Esophagus muscularis mucosa (tissue), 4 donors: ENCODE measurements around the gene RNF13. TPM values are rescaled to one million over a fixed set of nuclear protein-coding genes. Genes with fewer than 3 reads are reported as not detected.

ENCODE experiments used
- DNase-seq: peaks from one replicate; pipeline ENCODE4 v3.0.0-alpha.2; 2017; ENCODE audit errors: extremely low spot score
- H3K27ac ChIP-seq, 4 donors: fragments of 200-600 bp; sonication (generic); replicated peaks in 1 of 4; 1 replicate in 3 of 4; 2 replicates in 1 of 4; pipeline ENCODE4 v1.5.1; 2016 to 2019; ENCODE audit warnings: mild to moderate bottlenecking in 1 of 4
- H3K27me3 ChIP-seq, 4 donors: fragments of 200-600 bp; sonication (generic); one replicate each; pipeline versions ENCODE4 v1.5.1 to v1.6.0; 2016 to 2019
- H3K36me3 ChIP-seq, 4 donors: fragments of 200-600 bp; sonication (generic); one replicate each; pipeline ENCODE4 v1.5.1; 2016 to 2019
- H3K4me1 ChIP-seq, 4 donors: fragments of 200-600 bp; sonication (generic); one replicate each; pipeline ENCODE4 v1.5.1; 2016 to 2019
- H3K4me3 ChIP-seq, 4 donors: fragments of 200-600 bp; sonication (generic); 1 replicate in 2 of 4; 2 replicates in 2 of 4; pipeline ENCODE4 v1.5.1; 2016 to 2019; ENCODE audit warnings: mild to moderate bottlenecking in 4 of 4, moderate library complexity in 1 of 4
- H3K9me3 ChIP-seq, 4 donors: fragments of 200-600 bp; sonication (generic); 1 replicate in 3 of 4; 2 replicates in 1 of 4; pipeline ENCODE4 v1.5.1; 2016 to 2019
- EP300 ChIP-seq: sonication (generic); formaldehyde crosslinking; IDR thresholded peaks from one replicate; pipeline ENCODE4 v1.6.1; 2017; ENCODE audit warnings: antibody characterized with exemption
- POLR2A ChIP-seq: fragments of 450-650 bp; IDR thresholded peaks from one replicate; pipeline ENCODE4 v1.6.1; 2017; ENCODE audit warnings: antibody characterized with exemption, moderate library complexity, mild to moderate bottlenecking, low read depth
- POLR2AphosphoS5 ChIP-seq, 2 donors: sonication (generic); formaldehyde crosslinking; IDR thresholded peaks; one replicate each; pipeline ENCODE4 v1.6.1; 2017; ENCODE audit warnings: antibody characterized with exemption in 2 of 2
- WGBS: methylation state at CpG from one replicate; pipeline ENCODE4 v1.1.5; 2018; 5-methylcytosine and 5-hydroxymethylcytosine counted together
- intact Hi-C: fragments of 100-400 bp; cut with DNase I; formaldehyde crosslinking; loops from one replicate; pipeline ENCODE4 v1.15.1; 2023
- total RNA-seq, 4 donors: library from RNA; depleted of rRNA; stranded (reverse); fragments of >200 nt; gene quantifications; one replicate each; pipeline versions ENCODE4 v1.1.0 to v1.2.1, GENCODE V29; 2016
- TF ChIP-seq, protein P1 (sequence below), 3 experiments: fragments of 200-600 bp in 2 of 3; fragments of 450-650 bp in 1 of 3; sonication (generic) in 2 of 3; IDR thresholded peaks; one replicate each; pipeline ENCODE4 v1.5.1; 2017 to 2019; ENCODE audit warnings: antibody characterized with exemption in 3 of 3, mild to moderate bottlenecking in 2 of 3, moderate library complexity in 1 of 3

The RNF13 gene
- total RNA-seq, 4 donors from 2014 or later, result 52.9 to 95.1 (median 78.2) TPM

GRCh38 chr3:149776170-149776569, 36.8 kb upstream of the RNF13 start:
- no peak for DNase-seq
- intact Hi-C loops, result no loop called here

DNA sequence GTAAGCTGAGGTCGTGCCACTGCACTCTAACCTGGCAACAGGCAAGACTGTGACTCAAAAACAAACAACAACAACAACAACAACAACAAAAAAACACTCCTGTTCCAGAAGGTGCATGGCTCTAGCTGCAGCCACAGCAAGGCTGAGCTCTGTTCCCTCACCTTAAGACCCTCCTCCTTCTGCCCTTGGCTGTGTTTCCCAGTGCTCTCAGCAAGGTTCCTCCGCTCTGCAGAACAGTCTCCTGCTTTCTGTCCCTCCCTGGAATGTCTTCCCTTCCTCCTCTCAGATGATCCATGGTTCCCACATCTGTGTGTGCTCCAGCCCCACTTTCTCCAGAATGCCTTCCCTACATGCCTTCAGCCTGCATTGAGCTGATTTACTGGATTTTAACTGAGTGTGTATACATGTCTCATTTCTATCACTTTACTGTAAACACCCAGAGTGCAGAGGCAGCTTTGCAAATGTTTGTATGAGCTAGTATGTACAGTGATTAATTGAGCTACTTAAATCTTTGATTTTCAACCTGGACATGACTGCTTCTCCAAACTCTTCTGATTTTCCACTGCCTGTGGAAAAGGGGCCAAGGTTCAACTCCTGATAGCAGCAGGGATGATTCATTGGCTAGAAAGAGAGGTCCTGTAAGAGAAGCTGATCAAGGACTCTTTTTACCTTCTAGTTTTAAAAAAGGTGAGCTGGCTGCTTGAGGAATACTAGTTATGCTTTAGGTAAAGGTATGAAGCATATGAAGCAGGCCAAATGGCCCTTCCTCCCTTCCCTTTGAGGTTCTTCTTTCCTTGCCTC, 35.4 kb upstream of the RNF13 start:
- TF ChIP-seq POLR2A (no peak), POLR2AphosphoS5 (IDR thresholded peaks at IDR 0.05) (no peak), EP300 (no peak)
- TF ChIP-seq, protein P1, sequence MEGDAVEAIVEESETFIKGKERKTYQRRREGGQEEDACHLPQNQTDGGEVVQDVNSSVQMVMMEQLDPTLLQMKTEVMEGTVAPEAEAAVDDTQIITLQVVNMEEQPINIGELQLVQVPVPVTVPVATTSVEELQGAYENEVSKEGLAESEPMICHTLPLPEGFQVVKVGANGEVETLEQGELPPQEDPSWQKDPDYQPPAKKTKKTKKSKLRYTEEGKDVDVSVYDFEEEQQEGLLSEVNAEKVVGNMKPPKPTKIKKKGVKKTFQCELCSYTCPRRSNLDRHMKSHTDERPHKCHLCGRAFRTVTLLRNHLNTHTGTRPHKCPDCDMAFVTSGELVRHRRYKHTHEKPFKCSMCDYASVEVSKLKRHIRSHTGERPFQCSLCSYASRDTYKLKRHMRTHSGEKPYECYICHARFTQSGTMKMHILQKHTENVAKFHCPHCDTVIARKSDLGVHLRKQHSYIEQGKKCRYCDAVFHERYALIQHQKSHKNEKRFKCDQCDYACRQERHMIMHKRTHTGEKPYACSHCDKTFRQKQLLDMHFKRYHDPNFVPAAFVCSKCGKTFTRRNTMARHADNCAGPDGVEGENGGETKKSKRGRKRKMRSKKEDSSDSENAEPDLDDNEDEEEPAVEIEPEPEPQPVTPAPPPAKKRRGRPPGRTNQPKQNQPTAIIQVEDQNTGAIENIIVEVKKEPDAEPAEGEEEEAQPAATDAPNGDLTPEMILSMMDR (IDR thresholded peaks at IDR 0.05), result no peak
- intact Hi-C loops, result no loop called here
- 72% methylated on average over 2 of the region's 2 CpGs for WGBS

More at GRCh38 chr3:149776170-149776569, 36.8 kb upstream of the RNF13 start:
- H3K9me3 ChIP-seq, result no peaks in the 10 kb centered on the region
- TF ChIP-seq, protein P1 (IDR thresholded peaks at IDR 0.05), result no peak
- H3K27ac ChIP-seq, result no peak overlapping the region
- no peak overlapping the region for H3K4me3 ChIP-seq
- WGBS, result 69% methylated on average over 1 of the region's 1 CpG
- peaks cover 0 to 4% (median 0%) of the 10 kb centered on the region in 4 donors for H3K4me1 ChIP-seq
- no peaks in the 10 kb centered on the region for H3K27me3 ChIP-seq
- no peaks in the 10 kb centered on the region for H3K36me3 ChIP-seq

DNA sequence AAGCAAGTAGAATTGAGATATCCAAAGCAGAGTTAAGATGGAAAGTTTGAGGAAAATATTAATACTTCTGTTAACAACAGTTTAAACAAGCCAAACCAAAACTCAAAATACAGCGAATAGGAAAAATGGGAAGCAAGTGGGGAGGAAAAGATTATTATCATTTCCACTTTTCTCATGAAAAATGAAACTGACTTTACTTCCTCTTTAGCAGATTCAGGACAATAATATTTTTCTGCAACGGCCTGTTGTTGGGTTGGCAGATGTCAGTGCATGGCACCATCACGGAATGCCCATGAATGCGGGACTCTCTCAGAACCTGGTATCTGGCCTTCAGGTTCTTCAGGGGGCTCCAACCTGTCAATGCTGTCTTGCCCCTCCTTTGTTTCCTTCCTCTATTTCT, 31.8 kb upstream of the RNF13 start:
- intact Hi-C loops, result no loop called here
- no peak for TF ChIP-seq POLR2AphosphoS5 (IDR thresholded peaks at IDR 0.05)
- TF ChIP-seq, protein P1 (IDR thresholded peaks at IDR 0.05), result no peak
- TF ChIP-seq POLR2A, result no peak
- no peak for TF ChIP-seq EP300
- 84% methylated on average over 4 of the region's 4 CpGs for WGBS
- H3K4me3 ChIP-seq, result no peak overlapping the region
- H3K36me3 ChIP-seq, result no peaks in the 10 kb centered on the region
- no peak for DNase-seq
- no peaks in the 10 kb centered on the region for H3K9me3 ChIP-seq
- H3K27ac ChIP-seq, result no peak overlapping the region
- H3K4me1 ChIP-seq, result peaks cover 5 to 20% (median 11%) of the 10 kb centered on the region in 4 donors
- H3K27me3 ChIP-seq, result no peaks in the 10 kb centered on the region

More for the DNA sequence above, 35.4 kb upstream of the RNF13 start:
- Histone ChIP-seq H3K4me1 (peaks cover 0 to 4% (median 0%) of the 10 kb centered on the region in 4 donors), H3K27me3 (no peaks in the 10 kb centered on the region), H3K9me3 (no peaks in the 10 kb centered on the region), H3K4me3 (no peak overlapping the region), H3K36me3 (no peaks in the 10 kb centered on the region), H3K27ac (no peak overlapping the region)
- no peak for DNase-seq

- TF ChIP-seq POLR2A (no peak), POLR2AphosphoS5 (IDR thresholded peaks at IDR 0.05) (no peak), EP300 (no peak)
- TF ChIP-seq, protein P1 (IDR thresholded peaks at IDR 0.05), result no peak
- intact Hi-C loops, result no loop called here
- no peak overlapping the region for H3K4me3 ChIP-seq
- no peak for DNase-seq
- H3K27ac ChIP-seq, result no peak overlapping the region
- no peaks in the 10 kb centered on the region for H3K36me3 ChIP-seq
- 90% methylated on average over 3 of the region's 3 CpGs for WGBS
- no peaks in the 10 kb centered on the region for H3K27me3 ChIP-seq
- H3K4me1 ChIP-seq, result peaks cover 5 to 20% (median 11%) of the 10 kb centered on the region in 4 donors
- no peaks in the 10 kb centered on the region for H3K9me3 ChIP-seq
These were observed 31.3 kb upstream of the RNF13 start for GRCh38 chr3:149781741-149782140.

GRCh38 chr3:149783576-149783975, 29.4 kb upstream of the RNF13 start:
- no peak for DNase-seq
- peak overlapping the region in 1 of 4 donors; percentile 9 for H3K27ac ChIP-seq
- H3K4me1 ChIP-seq, result peaks cover 5 to 16% (median 11%) of the 10 kb centered on the region in 4 donors
- intact Hi-C loops, result no loop called here
- no peaks in the 10 kb centered on the region for H3K9me3 ChIP-seq
- TF ChIP-seq POLR2AphosphoS5 (IDR thresholded peaks at IDR 0.05) (no peak), POLR2A (no peak), EP300 (no peak)
- TF ChIP-seq, protein P1 (IDR thresholded peaks at IDR 0.05), result no peak
- H3K36me3 ChIP-seq, result no peaks in the 10 kb centered on the region
- no peak overlapping the region for H3K4me3 ChIP-seq
- H3K27me3 ChIP-seq, result no peaks in the 10 kb centered on the region
